ENCODE results near the gene FADS2. TPM values are rescaled to one million over a fixed set of nuclear protein-coding genes. Genes with fewer than 3 reads are reported as not detected.

The FADS2 gene
- total RNA-seq, 4 donors from 2014 or later, result 13.5 to 117 (median 84.9) TPM

- intact Hi-C loops (cut with DNase I; ENCODE audit: low total_unique reads), result no loop called here
- no peaks in the 10 kb centered on the region for H3K4me1 ChIP-seq
- no peaks in the 10 kb centered on the region for H3K9me3 ChIP-seq
- no peak for TF ChIP-seq CTCF (IDR thresholded peaks at IDR 0.05)
- TF ChIP-seq POLR2A (IDR thresholded peaks at IDR 0.05), result no peak
- no peaks in the 10 kb centered on the region for H3K27me3 ChIP-seq
- H3K36me3 ChIP-seq, result no peaks in the 10 kb centered on the region
- no peak for DNase-seq
- H3K4me3 ChIP-seq, result no peak overlapping the region
- no peak overlapping the region for H3K27ac ChIP-seq
Observed at GRCh38 chr11:61781585-61781984, 46.5 kb upstream of the FADS2 start.

- no peak for DNase-seq
- TF ChIP-seq POLR2A (IDR thresholded peaks at IDR 0.05) (no peak), CTCF (IDR thresholded peaks at IDR 0.05) (no peak)
- intact Hi-C loops (cut with DNase I; ENCODE audit: low total_unique reads), result no loop called here
- H3K4me1 ChIP-seq, result no peaks in the 10 kb centered on the region
- no peaks in the 10 kb centered on the region for H3K27me3 ChIP-seq
- H3K4me3 ChIP-seq, result no peak overlapping the region
- no peak overlapping the region for H3K27ac ChIP-seq
- no peaks in the 10 kb centered on the region for H3K9me3 ChIP-seq
- H3K36me3 ChIP-seq, result no peaks in the 10 kb centered on the region
Observed at GRCh38 chr11:61782299-61782698, 45.8 kb upstream of the FADS2 start.

- TF ChIP-seq CTCF (IDR thresholded peaks at IDR 0.05) (no peak), POLR2A (IDR thresholded peaks at IDR 0.05) (no peak)
- intact Hi-C loops (cut with DNase I; ENCODE audit: low total_unique reads), result no loop called here
- Histone ChIP-seq H3K27ac (no peak overlapping the region), H3K9me3 (no peaks in the 10 kb centered on the region), H3K36me3 (no peaks in the 10 kb centered on the region), H3K4me1 (no peaks in the 10 kb centered on the region), H3K27me3 (no peaks in the 10 kb centered on the region), H3K4me3 (no peak overlapping the region)
- no peak for DNase-seq
Observed at GRCh38 chr11:61782841-61783240, 45.3 kb upstream of the FADS2 start.

- H3K36me3 ChIP-seq, result no peaks in the 10 kb centered on the region
- no peak for TF ChIP-seq CTCF (IDR thresholded peaks at IDR 0.05)
- H3K27ac ChIP-seq, result no peak overlapping the region
- DNase-seq, result no peak
- no peaks in the 10 kb centered on the region for H3K27me3 ChIP-seq
- intact Hi-C loops (cut with DNase I; ENCODE audit: low total_unique reads), result no loop called here
- no peaks in the 10 kb centered on the region for H3K9me3 ChIP-seq
- H3K4me1 ChIP-seq, result no peaks in the 10 kb centered on the region
- H3K4me3 ChIP-seq, result no peak overlapping the region
Observed at GRCh38 chr11:61783717-61784505, 44.2 kb upstream of the FADS2 start.

GRCh38 chr11:61784506-61784805, 43.6 kb upstream of the FADS2 start:
- Histone ChIP-seq H3K27ac (no peak overlapping the region), H3K4me3 (no peak overlapping the region), H3K9me3 (no peaks in the 10 kb centered on the region), H3K36me3 (no peaks in the 10 kb centered on the region), H3K27me3 (no peaks in the 10 kb centered on the region), H3K4me1 (no peaks in the 10 kb centered on the region)
- TF ChIP-seq CTCF (IDR thresholded peaks at IDR 0.05), result no peak
- no peak for TF ChIP-seq POLR2A (IDR thresholded peaks at IDR 0.05)
- intact Hi-C loops (cut with DNase I; ENCODE audit: low total_unique reads), result no loop called here
- no peak for DNase-seq
